NCI-H1417 (cell line): ENCODE measurements around the gene FYB1.
A peak's percentile ranks its signal among the peaks of the same experiment; 100 is the strongest.

ENCODE experiments used
- DNase-seq, 3 experiments: peaks; one replicate each; lab custom pipeline; 2025; lab: John Stamatoyannopoulos, UW

Gene FYB1

GRCh38 chr5:39080597-39081204 lies 138.7 kb downstream of the FYB1 start:
- DNase-seq = peak; percentile 9 to 52 (median 30)

DNA sequence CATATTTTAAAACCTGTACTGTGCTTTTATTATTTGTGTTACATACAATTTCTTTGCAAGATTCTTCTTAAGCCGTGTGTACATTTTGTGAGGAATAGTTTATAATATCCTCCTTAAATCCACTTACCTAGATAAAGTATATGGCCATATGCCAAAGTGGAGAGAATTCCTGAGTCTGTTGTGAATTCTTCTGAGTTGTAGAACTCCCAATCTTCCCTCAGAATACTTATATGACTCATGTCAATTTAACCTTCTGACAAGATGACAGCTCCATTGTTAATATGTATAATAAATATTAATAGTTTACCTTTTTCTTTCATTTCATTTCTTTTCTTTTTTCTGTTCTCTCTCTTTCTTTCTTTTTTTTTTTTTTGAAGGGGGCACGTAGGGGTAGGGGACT lies 139.2 kb downstream of the FYB1 start:
- no peak for DNase-seq

GRCh38 chr5:39079147-39079546 lies 140.2 kb downstream of the FYB1 start:
- DNase-seq = no peak

DNA sequence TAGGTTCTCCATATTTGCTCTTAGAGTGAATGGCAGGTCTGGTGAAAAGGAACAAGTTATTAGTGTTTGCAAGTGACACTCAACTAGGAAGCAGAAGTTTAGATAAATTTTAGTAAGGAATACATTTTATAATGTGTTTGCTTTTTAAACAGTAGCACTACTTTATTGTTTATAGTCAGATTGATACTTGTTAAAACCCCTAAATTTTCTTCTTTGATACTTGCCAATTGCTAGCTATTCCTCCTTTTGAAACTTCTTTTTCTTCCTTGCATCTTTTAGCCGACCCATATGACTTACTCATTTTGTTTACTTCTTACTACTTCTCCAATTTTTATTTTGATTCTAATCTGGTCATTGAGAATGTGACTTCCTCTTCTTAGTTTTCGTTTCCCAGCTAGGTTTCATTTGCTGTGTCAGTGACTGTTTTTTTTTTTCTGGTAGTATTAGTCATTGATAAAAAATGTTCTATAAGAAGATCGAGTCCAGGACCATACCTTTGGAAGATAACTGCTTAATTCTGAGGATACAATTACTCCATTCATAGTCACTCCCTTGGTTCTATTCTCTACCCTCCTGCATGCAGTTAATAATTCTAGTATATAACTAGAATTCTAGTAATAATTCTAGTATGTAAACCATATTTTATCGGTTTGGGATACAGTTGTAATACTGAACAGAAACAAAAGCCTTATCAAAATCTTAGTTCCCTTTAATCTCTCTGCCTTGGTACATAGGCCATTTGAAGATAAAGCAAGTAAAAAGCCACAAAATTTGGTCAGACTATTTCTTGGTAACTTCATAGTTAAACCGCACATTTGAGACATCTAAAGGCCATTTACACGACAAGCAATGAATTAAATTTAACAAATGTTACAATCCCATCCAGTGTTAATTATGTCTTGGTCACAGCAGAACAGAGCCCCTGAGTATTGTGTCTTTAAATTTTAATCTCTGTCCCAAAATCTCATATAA lies 142.3 kb downstream of the FYB1 start:
- no peak for DNase-seq

GRCh38 chr5:39076101-39076756 lies 143.1 kb downstream of the FYB1 start:
- DNase-seq = no peak

- peak; percentile 93 to 95 (median 94) for DNase-seq
Observed at GRCh38 chr5:39074017-39074814, 145.1 kb downstream of the FYB1 start, which contains the start of gene RICTOR. RICTOR (minus strand) TSS chr5:39074399; CDS start chr5:39074377, 22 bp downstream.

DNA sequence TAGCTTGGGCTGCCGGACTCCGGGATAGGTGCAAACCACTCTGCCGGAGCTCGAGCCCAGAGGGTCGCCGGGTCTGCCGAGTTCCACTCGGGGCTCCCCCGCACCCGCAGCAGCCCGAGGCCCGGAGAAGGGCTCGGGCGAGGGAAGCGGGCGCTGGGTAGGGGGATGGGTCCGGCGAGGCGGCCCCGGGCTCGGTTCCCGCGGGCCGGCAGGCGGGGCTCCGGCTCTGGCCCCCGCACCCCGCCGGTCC lies 145.7 kb downstream of the FYB1 start:
- peak in 1 of 3 experiments; percentile 85 for DNase-seq

DNA sequence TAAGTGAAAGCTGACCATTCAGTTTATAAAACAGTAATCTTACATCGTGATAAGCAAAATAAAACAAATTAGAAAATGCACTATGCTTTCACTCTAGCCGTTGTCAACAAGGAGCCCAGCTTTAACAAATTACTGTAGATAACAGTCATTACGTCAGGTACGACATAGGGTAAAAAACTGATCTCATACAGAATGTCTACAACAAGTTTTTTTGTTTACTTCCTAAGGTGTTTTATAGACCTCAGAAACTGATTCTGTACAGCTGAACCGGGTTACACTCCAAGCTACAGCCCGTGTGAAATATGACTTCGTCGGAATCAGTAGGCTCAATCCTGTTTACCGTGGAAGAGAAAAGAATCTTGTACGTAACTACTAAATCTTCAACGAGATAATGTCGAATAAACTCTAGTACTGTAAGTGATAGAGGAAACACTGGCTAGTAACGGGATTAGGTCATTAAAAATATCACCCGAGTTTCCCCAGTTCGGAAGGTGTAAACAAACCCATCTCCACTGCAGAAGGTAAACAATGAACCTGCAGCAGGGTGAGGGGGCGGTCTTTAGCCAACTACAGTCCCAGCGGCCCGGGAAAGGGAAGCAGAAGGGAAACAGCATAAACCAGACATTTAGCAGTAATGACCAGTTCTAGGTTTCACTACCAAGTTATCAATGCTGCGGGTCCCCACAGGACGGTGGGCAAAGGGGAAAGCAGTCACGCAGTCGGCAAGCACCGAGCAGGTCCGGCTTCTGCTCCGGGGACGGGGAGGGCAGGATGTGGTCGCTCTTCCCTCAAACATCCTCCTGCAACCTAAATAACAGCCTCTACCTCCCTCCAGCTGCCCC lies 146.2 kb downstream of the FYB1 start:
- DNase-seq = peak in 2 of 3 experiments; percentile 80 to 87

GRCh38 chr5:39068099-39068498 lies 151.3 kb downstream of the FYB1 start:
- DNase-seq = no peak

DNA sequence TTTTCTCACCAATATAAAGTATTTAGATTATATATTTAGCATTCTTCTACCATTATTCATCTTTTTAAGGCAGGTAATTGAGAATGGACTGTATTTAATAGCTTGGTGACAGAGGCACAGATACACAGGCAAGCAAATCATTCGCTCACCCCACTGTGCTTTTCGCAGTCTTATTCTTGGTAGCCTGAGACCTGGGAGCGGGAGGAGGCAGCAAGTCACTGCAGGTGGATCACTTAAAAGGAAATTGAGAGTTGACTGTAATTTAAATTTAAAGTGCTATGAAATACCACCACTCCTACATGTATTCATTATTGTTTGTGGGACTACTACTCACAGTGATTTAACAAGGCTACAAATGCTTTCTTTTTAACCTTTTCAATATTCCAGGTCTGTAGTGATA lies 154.9 kb downstream of the FYB1 start:
- DNase-seq = no peak

DNA sequence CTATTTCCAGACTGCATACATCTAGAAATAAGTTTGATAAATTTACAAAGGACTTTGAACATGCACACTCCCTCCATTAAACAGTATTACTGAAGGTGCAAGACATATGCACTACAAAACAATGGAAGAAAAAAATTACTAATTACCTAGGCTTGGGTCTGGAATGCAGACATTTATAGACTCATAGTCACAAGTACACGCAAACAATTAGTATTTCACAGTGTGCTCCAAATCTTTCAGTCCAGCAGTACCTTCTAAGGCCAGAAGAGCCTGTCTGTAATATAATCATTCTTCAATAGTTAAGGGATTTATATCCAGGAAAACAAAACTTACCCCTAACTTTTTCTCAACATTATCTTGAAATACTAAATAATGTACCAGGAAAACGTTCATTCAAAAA lies 156.3 kb downstream of the FYB1 start:
- no peak for DNase-seq

GRCh38 chr5:39062530-39062929 lies 156.8 kb downstream of the FYB1 start:
- no peak for DNase-seq

- no peak for DNase-seq
Observed at GRCh38 chr5:39062104-39062503, 157.3 kb downstream of the FYB1 start.

DNA sequence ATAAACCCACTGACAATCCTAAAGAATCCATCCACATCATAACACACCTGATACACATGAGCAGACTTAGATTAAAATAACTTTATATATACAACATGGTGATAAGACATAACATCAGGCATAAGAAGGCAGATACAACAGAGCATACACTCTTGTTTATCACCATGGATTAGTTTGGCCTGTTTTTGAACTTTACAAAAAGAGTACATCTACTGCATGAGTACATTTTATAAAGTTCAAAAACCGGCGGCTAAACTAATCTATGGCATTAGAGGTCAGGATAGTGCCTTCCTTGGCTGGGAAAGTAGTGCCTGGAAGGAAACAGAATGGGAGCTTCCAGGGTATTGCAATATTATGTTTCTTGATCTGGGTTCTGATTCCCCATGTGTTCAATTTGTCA lies 160.3 kb downstream of the FYB1 start:
- DNase-seq = no peak

DNA sequence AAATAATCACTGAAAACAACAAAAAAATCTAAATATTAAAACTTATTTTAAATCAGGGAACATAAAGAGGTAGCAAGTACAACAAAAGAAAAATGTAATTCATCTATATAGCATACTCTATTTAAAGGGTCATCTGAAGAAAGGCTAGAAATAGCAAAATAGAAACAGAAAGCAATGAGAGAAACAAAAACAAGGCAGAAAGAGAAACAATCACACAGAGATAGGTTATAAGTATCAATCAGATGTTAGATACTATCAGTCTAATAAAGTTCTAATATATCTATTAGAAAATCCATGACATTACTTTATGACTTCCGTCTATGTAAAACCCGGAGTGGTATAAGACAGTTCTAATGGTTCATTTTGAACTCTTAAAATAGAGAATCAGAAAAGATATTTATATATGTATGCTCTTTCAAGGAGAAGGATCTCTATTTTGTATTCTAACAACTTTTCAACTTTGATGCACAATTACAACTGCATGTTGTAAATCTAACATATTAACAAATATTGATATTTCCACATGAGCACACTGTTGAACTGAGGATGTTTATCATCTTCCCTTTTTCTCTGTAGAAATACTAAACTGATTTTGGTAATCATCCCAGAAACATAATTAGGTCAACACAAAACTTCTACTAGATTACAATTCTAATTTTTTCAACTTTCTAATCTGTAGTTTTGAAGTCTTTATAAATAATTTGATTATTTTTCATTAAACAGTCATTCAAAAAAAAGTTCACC lies 161.0 kb downstream of the FYB1 start:
- no peak for DNase-seq

DNA sequence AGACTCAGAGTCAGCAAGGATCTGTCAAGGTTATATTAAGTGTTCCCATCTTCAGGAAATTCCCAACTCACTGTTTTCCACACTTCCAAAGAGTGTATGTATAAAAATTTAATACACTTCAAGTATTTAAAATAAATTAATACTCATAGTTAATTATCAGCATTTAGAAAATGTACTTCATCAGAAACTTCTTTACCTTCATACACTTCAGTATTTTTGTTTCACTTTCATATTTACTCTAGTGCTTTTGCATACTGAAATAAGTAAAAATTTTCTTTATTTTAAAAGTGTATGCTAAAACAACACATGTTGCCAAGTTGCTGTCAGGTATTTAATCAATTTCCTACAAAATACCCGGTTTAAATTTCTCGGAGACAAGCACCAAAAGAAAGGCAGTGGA lies 161.6 kb downstream of the FYB1 start:
- no peak for DNase-seq

- peak in 1 of 3 experiments; percentile 45 for DNase-seq
Observed at GRCh38 chr5:39055768-39056398, 163.5 kb downstream of the FYB1 start.
